Thyroid gland (tissue), 4 donors: ENCODE measurements around the gene POLR2C.

Experiments
- POLR2A ChIP-seq, 2 donors: fragments of 450-650 bp; IDR thresholded peaks; one replicate each; pipeline ENCODE4 v1.6.1; 2017; ENCODE audit warnings: antibody characterized with exemption in 2 of 2, mild to moderate bottlenecking in 2 of 2, moderate library complexity in 1 of 2
- TF ChIP-seq, protein P1 (sequence below), 6 experiments: fragments of 200-600 bp in 3 of 6; fragments of 450-650 bp in 3 of 6; sonication (generic) in 3 of 6; IDR thresholded peaks; one replicate each; pipeline ENCODE4 v1.5.1; 2016 to 2019; ENCODE audit warnings: antibody characterized with exemption in 6 of 6, mild to moderate bottlenecking in 2 of 6, inconsistent platforms in 1 of 6, moderate library complexity in 1 of 6

DNA sequence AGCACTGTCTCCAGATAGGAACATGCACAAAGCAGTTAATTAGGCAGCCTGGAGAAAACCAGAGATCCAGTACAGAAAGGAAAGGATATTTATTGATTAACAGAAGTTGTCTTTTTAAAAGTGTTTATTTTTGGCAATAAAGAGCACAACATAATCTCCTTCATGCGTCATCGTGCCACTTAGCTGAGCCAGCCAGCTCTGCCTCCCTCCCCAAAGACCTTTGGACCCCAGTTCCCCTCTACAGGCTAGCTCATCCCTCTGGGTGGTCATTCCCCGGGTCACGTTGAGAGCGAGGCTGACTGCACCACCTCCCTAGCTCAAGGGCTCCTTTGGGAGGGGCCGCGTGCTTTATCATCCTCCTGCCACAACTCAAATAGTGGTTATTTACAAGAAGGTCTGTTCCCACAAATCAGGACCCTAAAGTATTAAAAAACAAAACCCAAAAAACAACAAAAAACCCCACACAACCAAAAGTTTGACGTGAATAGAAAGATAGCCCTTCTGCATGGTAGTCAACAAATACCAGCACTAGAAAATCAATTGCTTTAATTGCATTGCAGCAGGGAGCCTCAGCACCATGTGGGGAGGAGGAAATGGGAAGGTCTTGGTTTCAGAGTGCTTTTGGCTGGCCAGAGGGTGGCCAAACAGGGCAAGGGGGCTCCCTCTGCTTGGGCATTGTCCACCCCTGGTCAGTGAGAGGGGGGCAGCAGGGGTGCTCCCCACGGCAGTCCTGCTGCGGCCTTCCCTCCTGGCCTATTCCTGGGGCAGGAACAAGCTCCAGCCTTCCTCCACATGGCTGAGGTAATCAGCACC is 9.6 kb downstream of the POLR2C start:
- TF ChIP-seq, protein P1, sequence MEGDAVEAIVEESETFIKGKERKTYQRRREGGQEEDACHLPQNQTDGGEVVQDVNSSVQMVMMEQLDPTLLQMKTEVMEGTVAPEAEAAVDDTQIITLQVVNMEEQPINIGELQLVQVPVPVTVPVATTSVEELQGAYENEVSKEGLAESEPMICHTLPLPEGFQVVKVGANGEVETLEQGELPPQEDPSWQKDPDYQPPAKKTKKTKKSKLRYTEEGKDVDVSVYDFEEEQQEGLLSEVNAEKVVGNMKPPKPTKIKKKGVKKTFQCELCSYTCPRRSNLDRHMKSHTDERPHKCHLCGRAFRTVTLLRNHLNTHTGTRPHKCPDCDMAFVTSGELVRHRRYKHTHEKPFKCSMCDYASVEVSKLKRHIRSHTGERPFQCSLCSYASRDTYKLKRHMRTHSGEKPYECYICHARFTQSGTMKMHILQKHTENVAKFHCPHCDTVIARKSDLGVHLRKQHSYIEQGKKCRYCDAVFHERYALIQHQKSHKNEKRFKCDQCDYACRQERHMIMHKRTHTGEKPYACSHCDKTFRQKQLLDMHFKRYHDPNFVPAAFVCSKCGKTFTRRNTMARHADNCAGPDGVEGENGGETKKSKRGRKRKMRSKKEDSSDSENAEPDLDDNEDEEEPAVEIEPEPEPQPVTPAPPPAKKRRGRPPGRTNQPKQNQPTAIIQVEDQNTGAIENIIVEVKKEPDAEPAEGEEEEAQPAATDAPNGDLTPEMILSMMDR (IDR thresholded peaks at IDR 0.05) = no peak
- no peak for TF ChIP-seq POLR2A (IDR thresholded peaks at IDR 0.05)
